ENCODE data around the gene CNN1. TPM values are rescaled to one million over a fixed set of nuclear protein-coding genes. Genes with fewer than 3 reads are reported as not detected.

CNN1 gene
- total and polyA plus RNA-seq, 2 of the 8 experiments (the other 6 are each of a cell fraction or from before 2014, with no cell fraction given): 29.8 to 50.8 TPM

DNA sequence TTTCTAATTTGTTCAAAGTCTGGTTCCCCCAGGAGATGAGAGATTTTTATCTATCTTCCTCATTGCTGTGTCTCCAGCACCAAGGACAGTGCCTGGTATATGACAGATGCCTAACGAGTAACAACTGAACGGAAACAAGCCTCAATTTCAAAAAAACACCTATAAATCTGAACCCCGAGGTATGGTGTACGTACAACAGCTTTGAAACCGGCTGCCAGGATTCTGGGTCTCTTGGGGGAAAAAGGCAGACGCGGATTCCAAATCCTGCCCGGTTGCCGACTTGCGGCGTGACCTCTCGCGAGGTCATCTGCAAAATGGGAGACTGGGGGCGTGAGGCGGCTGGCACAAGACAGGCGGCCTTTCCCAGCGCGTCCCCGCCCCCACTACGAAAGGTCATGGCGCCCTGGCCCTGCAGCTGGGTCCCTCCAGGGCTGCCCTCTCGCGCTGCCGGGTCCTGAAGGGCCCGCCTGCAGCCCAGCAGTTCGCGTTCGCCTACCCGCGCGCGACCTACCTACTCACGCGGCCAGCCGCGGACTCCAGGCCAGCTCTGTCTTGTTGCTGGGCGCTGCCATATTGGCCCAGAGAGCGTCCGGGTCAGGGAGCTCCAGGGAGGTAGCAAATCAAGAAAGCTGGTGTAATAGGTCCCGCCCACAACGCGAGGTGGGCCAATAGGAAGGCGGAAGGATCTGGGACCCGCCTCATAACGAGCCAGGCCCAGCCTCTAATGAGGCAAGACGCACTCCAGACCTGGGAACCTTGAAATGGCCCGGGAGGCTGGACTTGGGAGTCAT lies 9.9 kb upstream of the CNN1 start, which contains the start of gene ECSIT:
ECSIT (minus strand) TSS at position 584 of the 791 bp plus-strand sequence. CDS start 9,964 bp downstream, outside the sequence.
- CTCF ChIA-PET (ENCODE audit: partially characterized antibody): interaction anchor here (1.1 to 2.2 kb wide), 2 partner anchors 10 to 151 kb away, joined by 3 to 9 read pairs; partner anchors contain the start of gene CNN1
- Histone ChIP-seq H2BK15ac (ENCODE audit: low read length) (no peak within 1 kb of the TSS), H3K23me2 (ENCODE audit: low read depth, low read length) (peaks cover 4% of the 10 kb centered on the region; the same call in 1 of the 2 replicates), H3K23ac (ENCODE audit: insufficient read length) (no peak within 1 kb of the TSS), H3K9ac (replicated peaks in 1 of 4; ENCODE audit: extremely low read depth in 1 of 4, low read depth in 3 of 4, low read length in 3 of 4) (peak within 1 kb of the TSS; percentile 65 to 93 (median 90)), H3K27ac (ENCODE audit: low read depth, low read length) (peak within 1 kb of the TSS; percentile 86; the same call in 1 of the 2 replicates), H4K5ac (ENCODE audit: insufficient read length, low read depth, low read length) (peak within 1 kb of the TSS; percentile 78), H4K91ac (replicated peaks; ENCODE audit: insufficient read length, low read length) (peak within 1 kb of the TSS; percentile 61), H3K79me2 (ENCODE audit: control insufficient read depth in 1 of 2, insufficient read depth in 2 of 2, low read length in 2 of 2) (no peaks in the 10 kb centered on the region), H2BK120ac (replicated peaks; ENCODE audit: low read depth, low read length) (no peak within 1 kb of the TSS), H3K79me1 (ENCODE audit: low read depth, low read length) (no peaks in the 10 kb centered on the region), H3K9me3 (ENCODE audit: insufficient read depth in 2 of 2, low read depth in 1 of 2, low read length in 1 of 2) (no peaks in the 10 kb centered on the region), H2AK5ac (ENCODE audit: low read depth, low read length) (no peak within 1 kb of the TSS), H3K56ac (replicated peaks; ENCODE audit: insufficient read length, low read depth, low read length) (no peak within 1 kb of the TSS), H3K4ac (replicated peaks; ENCODE audit: insufficient read length, low read depth, low read length) (no peak within 1 kb of the TSS), H3K27me3 (replicated peaks in 1 of 4; ENCODE audit: control insufficient read depth in 3 of 4, extremely low read depth in 1 of 4, insufficient read depth in 3 of 4, low read length in 3 of 4) (no peaks in the 10 kb centered on the region), H3K4me1 (replicated peaks in 1 of 4; ENCODE audit: control insufficient read depth in 3 of 4, insufficient read depth in 4 of 4, low read length in 3 of 4) (no peaks in the 10 kb centered on the region; a peak in 2 of 7 replicates), H3K4me3 (ENCODE audit: extremely low read depth in 1 of 4, insufficient read depth in 2 of 4, low read depth in 3 of 4, low read length in 4 of 4) (peak within 1 kb of the TSS; percentile 71 to 87 (median 82)), H2BK20ac (ENCODE audit: low read length) (no peak within 1 kb of the TSS), H3K36me3 (ENCODE audit: control insufficient read depth in 2 of 4, insufficient read depth in 4 of 4, low read length in 3 of 4) (no peaks in the 10 kb centered on the region), H3K18ac (ENCODE audit: extremely low read depth, low read length) (peak within 1 kb of the TSS; percentile 94), H4K20me1 (replicated peaks in 1 of 2; ENCODE audit: control insufficient read depth in 1 of 2, insufficient read depth in 2 of 2, low read length in 2 of 2) (no peaks in the 10 kb centered on the region), H2BK5ac (ENCODE audit: low read depth, low read length) (peak within 1 kb of the TSS; percentile 96), H2BK12ac (ENCODE audit: low read depth, low read length) (no peak within 1 kb of the TSS), H4K8ac (ENCODE audit: extremely low read depth, insufficient read depth, low read length) (peak within 1 kb of the TSS; percentile 100), H2AFZ (ENCODE audit: low read length) (no peak within 1 kb of the TSS), H3K4me2 (ENCODE audit: insufficient read depth in 1 of 2, low read depth in 2 of 2, low read length in 2 of 2) (peak within 1 kb of the TSS; percentile 55 to 72), H3K14ac (ENCODE audit: insufficient read length) (no peak within 1 kb of the TSS)
- 2% methylated on average over 36 of the region's 47 CpGs; no CpG with 5 or more reads in 1 of the 2 experiments for WGBS, 2 experiments (ENCODE audit: extremely low coverage in 1 of 2, insufficient coverage in 1 of 2, insufficient read length in 1 of 2, insufficient replicate concordance in 2 of 2, low coverage in 1 of 2, low lambda C conversion rate in 2 of 2, missing lambda C conversion rate in 1 of 2)
- peak; percentile 93 to 94 for DNase-seq (ENCODE audit: low read depth in 1 of 2, low spot score in 2 of 2)
- POLR2A ChIA-PET (ENCODE audit: partially characterized antibody): interaction anchor here (0.7 to 2.3 kb wide), 11 partner anchors 8 to 148 kb away, joined by 3 to 15 read pairs (median 4); partner anchors contain the start of genes CNN1, ELOF1 and ZNF653
- FAIRE-seq: peak; percentile 63
- TF ChIP-seq SP1 (IDR thresholded peaks at IDR 0.05; ENCODE audit: low read depth, low read length): peak; percentile 76; the same call in 1 of the 2 replicates
- TF ChIP-seq CBX5 (IDR thresholded peaks at IDR 0.05; ENCODE audit: low read depth, low read length): no peak
- peak; percentile 66 for TF ChIP-seq TAF7 (optimal IDR thresholded peaks at IDR 0.05; ENCODE audit: borderline replicate concordance, low read depth, low read length)
- TF ChIP-seq, protein P1, sequence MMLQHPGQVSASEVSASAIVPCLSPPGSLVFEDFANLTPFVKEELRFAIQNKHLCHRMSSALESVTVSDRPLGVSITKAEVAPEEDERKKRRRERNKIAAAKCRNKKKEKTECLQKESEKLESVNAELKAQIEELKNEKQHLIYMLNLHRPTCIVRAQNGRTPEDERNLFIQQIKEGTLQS (IDR thresholded peaks at IDR 0.05; ENCODE audit: insufficient read depth, low read depth, low read length): no peak
- TF ChIP-seq SIN3A (conservative IDR thresholded peaks at IDR 0.05 in 1 of 2, IDR thresholded peaks at IDR 0.05 in 1 of 2; ENCODE audit: low read depth in 1 of 2, low read length in 2 of 2): peak; percentile 100
- no peak for TF ChIP-seq TEAD4 (IDR thresholded peaks at IDR 0.05; ENCODE audit: low read depth, low read length)
- no peak for TF ChIP-seq JUN (IDR thresholded peaks at IDR 0.05; ENCODE audit: low read depth, low read length)
- no peak for TF ChIP-seq NRF1 (IDR thresholded peaks at IDR 0.05; ENCODE audit: low read depth, low read length)
- peak; percentile 41 for TF ChIP-seq CEBPB (IDR thresholded peaks at IDR 0.05; ENCODE audit: low read depth, low read length)
- no peak for TF ChIP-seq POU5F1 (IDR thresholded peaks at IDR 0.05; ENCODE audit: low read depth, low read length)
- TF ChIP-seq PHF8 (conservative IDR thresholded peaks at IDR 0.05; ENCODE audit: low read depth, low read length): peak; percentile 99
- TF ChIP-seq SP4 (IDR thresholded peaks at IDR 0.05; ENCODE audit: low read length): 0 out of 2 replicates have a peak, but pooled peaks have one; percentile 57
